Calu3 (cell line): ENCODE measurements around the gene RCAN1. TPM values are rescaled to one million over a fixed set of nuclear protein-coding genes. Genes with fewer than 3 reads are reported as not detected.

Experiments
- Bru-seq: library from RNA; stranded (reverse); fragments of 400-500 nt; gene quantifications from one replicate; lab custom pipeline; 2021; lab: Mats Ljungman, UMichigan
- BruChase-seq, 2 experiments: library from RNA; stranded (reverse); fragments of 400-500 nt; gene quantifications; one replicate each; lab custom pipeline; 2021; lab: Mats Ljungman, UMichigan
- BruUV-seq: library from RNA; stranded (reverse); fragments of 400-500 nt; replicated peaks from 2 replicates; lab custom pipeline; 2021; lab: Mats Ljungman, UMichigan
- CTCF ChIA-PET: fragments of 300-600 bp; sonication (Branson Sonifier 250); formaldehyde crosslinking; loops from one replicate; lab custom pipeline; 2022; ENCODE audit warnings: antibody characterized with exemption; lab: Charles Lee
- DNase-seq: peaks from one replicate; pipeline ENCODE4 v3.0.0; 2022
- H3K27ac Mint-ChIP-seq: one replicate; pipeline ENCODE4 v1.8.0; 2022; ENCODE audit warnings: mixed read lengths; ENCODE audit not compliant: unreplicated experiment
- H3K27me3 Mint-ChIP-seq: one replicate; pipeline ENCODE4 v1.8.0; 2022; ENCODE audit warnings: mixed read lengths; ENCODE audit not compliant: unreplicated experiment
- H3K36me3 Mint-ChIP-seq: one replicate; pipeline ENCODE4 v1.8.0; 2022; ENCODE audit warnings: mild to moderate bottlenecking, moderate library complexity, mixed read lengths; ENCODE audit not compliant: insufficient read depth, unreplicated experiment
- H3K4me1 Mint-ChIP-seq: one replicate; pipeline ENCODE4 v1.8.0; 2022; ENCODE audit warnings: mild to moderate bottlenecking, low read depth, mixed read lengths; ENCODE audit not compliant: unreplicated experiment
- H3K4me3 Mint-ChIP-seq: one replicate; pipeline ENCODE4 v1.8.0; 2022; ENCODE audit warnings: mild to moderate bottlenecking, low read depth, moderate library complexity, mixed read lengths; ENCODE audit not compliant: unreplicated experiment
- H3K9me3 Mint-ChIP-seq: one replicate; pipeline ENCODE4 v1.8.0; 2022; ENCODE audit warnings: low read depth, mixed read lengths; ENCODE audit not compliant: unreplicated experiment
- intact Hi-C: fragments of 100-400 bp; cut with micrococcal nuclease; formaldehyde crosslinking; loops from one replicate; pipeline ENCODE4 v1.10.0; 2022; ENCODE audit not compliant: unreplicated experiment
- long read RNA-seq: library from polyadenylated mRNA; stranded (forward); transcript quantifications from one replicate; pipeline ENCODE4 v2.0.0, GENCODE V29; 2022
- total RNA-seq: library from RNA; stranded (reverse); gene quantifications from 2 replicates; pipeline ENCODE4 v1.2.3, GENCODE V29; 2022
- TF ChIP-seq, protein P1 (sequence below): fragments of 200-600 bp; IDR thresholded peaks from one replicate; pipeline ENCODE4 v1.8.0; 2022; ENCODE audit warnings: antibody characterized with exemption; ENCODE audit not compliant: unreplicated experiment

The RCAN1 gene
- total RNA-seq = 25.4 and 25.7 TPM in 2 replicates
- Bru-seq, nascent RNA = percentile 60 among the genes with signal in this experiment
- percentile 49 among the genes with signal in this experiment for BruChase-seq, experiment 1, labeled RNA remaining after a 6-hour chase
- percentile 53 among the genes with signal in this experiment for BruChase-seq, experiment 2, labeled RNA remaining after a 2-hour chase
- long read RNA-seq, transcript RCAN1-202 (4 exons, 2,408 nt) = major isoform, 37 of 62 reads
- long read RNA-seq, transcript RCAN1-201 (4 exons, 2,490 nt) = minor isoform, 16 of 62 reads
- long read RNA-seq, partial matches to known transcripts = 7 of 62 reads
- long read RNA-seq, other reads (novel, unspliced or antisense) = 1 of 62 reads

GRCh38 chr21:34614628-34615486 lies at the start of gene RCAN1:
Gene RCAN1 (minus strand): TSS chr21:34615113. CDS start chr21:34615011, 102 bp downstream.
- Mint-ChIP-seq H3K27me3 (peaks cover 31% of the 10 kb centered on the region), H3K4me1 (no peaks in the 10 kb centered on the region), H3K4me3 (peak within 1 kb of the TSS; percentile 75), H3K9me3 (no peaks in the 10 kb centered on the region), H3K27ac (no peak within 1 kb of the TSS), H3K36me3 (peaks cover 15% of the 10 kb centered on the region)
- DNase-seq = peak; percentile 80
- BruUV-seq = no TSS peak
- TF ChIP-seq, protein P1, sequence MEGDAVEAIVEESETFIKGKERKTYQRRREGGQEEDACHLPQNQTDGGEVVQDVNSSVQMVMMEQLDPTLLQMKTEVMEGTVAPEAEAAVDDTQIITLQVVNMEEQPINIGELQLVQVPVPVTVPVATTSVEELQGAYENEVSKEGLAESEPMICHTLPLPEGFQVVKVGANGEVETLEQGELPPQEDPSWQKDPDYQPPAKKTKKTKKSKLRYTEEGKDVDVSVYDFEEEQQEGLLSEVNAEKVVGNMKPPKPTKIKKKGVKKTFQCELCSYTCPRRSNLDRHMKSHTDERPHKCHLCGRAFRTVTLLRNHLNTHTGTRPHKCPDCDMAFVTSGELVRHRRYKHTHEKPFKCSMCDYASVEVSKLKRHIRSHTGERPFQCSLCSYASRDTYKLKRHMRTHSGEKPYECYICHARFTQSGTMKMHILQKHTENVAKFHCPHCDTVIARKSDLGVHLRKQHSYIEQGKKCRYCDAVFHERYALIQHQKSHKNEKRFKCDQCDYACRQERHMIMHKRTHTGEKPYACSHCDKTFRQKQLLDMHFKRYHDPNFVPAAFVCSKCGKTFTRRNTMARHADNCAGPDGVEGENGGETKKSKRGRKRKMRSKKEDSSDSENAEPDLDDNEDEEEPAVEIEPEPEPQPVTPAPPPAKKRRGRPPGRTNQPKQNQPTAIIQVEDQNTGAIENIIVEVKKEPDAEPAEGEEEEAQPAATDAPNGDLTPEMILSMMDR = no peak
- CTCF ChIA-PET = interaction anchor here (1.2 kb wide), 1 partner anchor 16 kb away, joined by 5 read pairs; no protein-coding TSS in a partner anchor
- intact Hi-C loops = no loop called here

GRCh38 chr21:34661848-34662247 lies 46.9 kb upstream of the RCAN1 start:
- Mint-ChIP-seq H3K9me3 (peaks cover 3% of the 10 kb centered on the region), H3K36me3 (no peaks in the 10 kb centered on the region), H3K27ac (no peak overlapping the region), H3K4me3 (no peak overlapping the region), H3K27me3 (peaks cover 40% of the 10 kb centered on the region), H3K4me1 (no peaks in the 10 kb centered on the region)
- intact Hi-C loops = no loop called here
- TF ChIP-seq, protein P1 = no peak
- no TSS peak for BruUV-seq
- CTCF ChIA-PET = no interaction called here
- no peak for DNase-seq

GRCh38 chr21:34653522-34653921 lies 38.6 kb upstream of the RCAN1 start:
- CTCF ChIA-PET = interaction anchor here (1.0 kb wide), 1 partner anchor 10 kb away, joined by 3 read pairs; no protein-coding TSS in a partner anchor
- Mint-ChIP-seq H3K9me3 (peaks cover 3% of the 10 kb centered on the region), H3K4me1 (no peaks in the 10 kb centered on the region), H3K36me3 (no peaks in the 10 kb centered on the region), H3K4me3 (no peak overlapping the region), H3K27ac (peak overlapping the region; percentile 21), H3K27me3 (peaks cover 40% of the 10 kb centered on the region)
- TF ChIP-seq, protein P1 = no peak
- no peak for DNase-seq
- no TSS peak for BruUV-seq
- intact Hi-C loops = no loop called here

GRCh38 chr21:34651642-34652041 lies 36.7 kb upstream of the RCAN1 start:
- CTCF ChIA-PET = no interaction called here
- intact Hi-C loops = no loop called here
- DNase-seq = no peak
- H3K27ac Mint-ChIP-seq = no peak overlapping the region
- no peaks in the 10 kb centered on the region for H3K36me3 Mint-ChIP-seq
- TF ChIP-seq, protein P1 = no peak
- H3K4me3 Mint-ChIP-seq = no peak overlapping the region
- no TSS peak for BruUV-seq
- H3K9me3 Mint-ChIP-seq = peaks cover 3% of the 10 kb centered on the region
- H3K27me3 Mint-ChIP-seq = peaks cover 22% of the 10 kb centered on the region
- peaks cover 14% of the 10 kb centered on the region for H3K4me1 Mint-ChIP-seq
